Parathyroid adenoma (tissue), 2 donors: Measurements from ENCODE around the gene EPHB1.

ENCODE experiments used
- H2AFZ ChIP-seq: fragments of 300-600 bp; sonication (generic); one replicate; pipeline ENCODE4 v1.7.0; 2017; ENCODE audit warnings: antibody characterized with exemption, mild to moderate bottlenecking
- H3K27ac ChIP-seq: fragments of 300-600 bp; sonication (generic); one replicate; pipeline ENCODE4 v1.7.0; 2017
- H3K27me3 ChIP-seq: fragments of 300-600 bp; sonication (generic); one replicate; pipeline ENCODE4 v1.7.0; 2017; ENCODE audit warnings: low read length; ENCODE audit not compliant: control insufficient read depth, insufficient read depth
- H3K36me3 ChIP-seq: fragments of 300-600 bp; sonication (generic); one replicate; pipeline ENCODE4 v1.7.0; 2017; ENCODE audit warnings: low read length; ENCODE audit not compliant: control insufficient read depth, insufficient read depth
- H3K4me1 ChIP-seq: fragments of 300-600 bp; sonication (generic); one replicate; pipeline ENCODE4 v1.7.0; 2017; ENCODE audit warnings: control low read depth
- H3K4me2 ChIP-seq: fragments of 300-600 bp; sonication (generic); one replicate; pipeline ENCODE4 v1.7.0; 2017; ENCODE audit warnings: low read length
- H3K4me3 ChIP-seq: fragments of 300-600 bp; sonication (generic); one replicate; pipeline ENCODE4 v1.7.0; 2017; ENCODE audit warnings: low read depth, low read length
- H3K79me2 ChIP-seq: fragments of 300-600 bp; sonication (generic); one replicate; pipeline ENCODE4 v1.7.0; 2017; ENCODE audit warnings: control low read depth
- H3K9ac ChIP-seq: fragments of 300-600 bp; sonication (generic); one replicate; pipeline ENCODE4 v1.7.0; 2017; ENCODE audit warnings: mild to moderate bottlenecking
- H3K9me3 ChIP-seq: fragments of 300-600 bp; sonication (generic); one replicate; pipeline ENCODE4 v1.7.0; 2017; ENCODE audit warnings: low read length; ENCODE audit not compliant: control insufficient read depth
- CTCF ChIP-seq: fragments of 300-600 bp; sonication (generic); IDR thresholded peaks from one replicate; pipeline ENCODE4 v1.7.0; 2017; ENCODE audit warnings: antibody characterized with exemption, mild to moderate bottlenecking
- donor health status: primary hyperparathyroidism.

The EPHB1 gene

GRCh38 chr3:134898181-134898754 lies 103.2 kb downstream of the EPHB1 start:
- no peaks in the 10 kb centered on the region for H3K27me3 ChIP-seq
- no peak overlapping the region for H3K4me2 ChIP-seq
- peak overlapping the region; percentile 51 for H3K27ac ChIP-seq
- H3K36me3 ChIP-seq = no peaks in the 10 kb centered on the region
- TF ChIP-seq CTCF = no peak
- H3K4me3 ChIP-seq = no peak overlapping the region
- no peak overlapping the region for H3K9ac ChIP-seq
- H3K79me2 ChIP-seq = no peaks in the 10 kb centered on the region
- H3K9me3 ChIP-seq = no peaks in the 10 kb centered on the region
- peaks cover 20% of the 10 kb centered on the region for H3K4me1 ChIP-seq
- peak overlapping the region; percentile 65 for H2AFZ ChIP-seq

GRCh38 chr3:134899786-134900185 lies 104.7 kb downstream of the EPHB1 start:
- no peak for TF ChIP-seq CTCF
- Histone ChIP-seq H3K4me1 (peaks cover 20% of the 10 kb centered on the region), H3K27ac (no peak overlapping the region), H2AFZ (no peak overlapping the region), H3K4me3 (no peak overlapping the region), H3K27me3 (no peaks in the 10 kb centered on the region), H3K9me3 (no peaks in the 10 kb centered on the region), H3K79me2 (no peaks in the 10 kb centered on the region), H3K9ac (no peak overlapping the region), H3K4me2 (no peak overlapping the region), H3K36me3 (no peaks in the 10 kb centered on the region)

- no peak overlapping the region for H3K27ac ChIP-seq
- H3K4me3 ChIP-seq = no peak overlapping the region
- H3K9ac ChIP-seq = no peak overlapping the region
- no peaks in the 10 kb centered on the region for H3K36me3 ChIP-seq
- no peak overlapping the region for H3K4me2 ChIP-seq
- no peak overlapping the region for H2AFZ ChIP-seq
- H3K4me1 ChIP-seq = peaks cover 20% of the 10 kb centered on the region
- H3K9me3 ChIP-seq = no peaks in the 10 kb centered on the region
- no peak for TF ChIP-seq CTCF
- H3K27me3 ChIP-seq = no peaks in the 10 kb centered on the region
- H3K79me2 ChIP-seq = no peaks in the 10 kb centered on the region
Measured at GRCh38 chr3:134900482-134900881, 105.4 kb downstream of the EPHB1 start.

GRCh38 chr3:134901461-134901860 lies 106.4 kb downstream of the EPHB1 start:
- Histone ChIP-seq H2AFZ (no peak overlapping the region), H3K36me3 (no peaks in the 10 kb centered on the region), H3K27ac (no peak overlapping the region), H3K9ac (no peak overlapping the region), H3K4me1 (peaks cover 20% of the 10 kb centered on the region), H3K79me2 (no peaks in the 10 kb centered on the region), H3K27me3 (no peaks in the 10 kb centered on the region), H3K4me3 (no peak overlapping the region), H3K9me3 (no peaks in the 10 kb centered on the region), H3K4me2 (no peak overlapping the region)
- TF ChIP-seq CTCF = no peak

GRCh38 chr3:134903837-134904236 lies 108.8 kb downstream of the EPHB1 start:
- no peaks in the 10 kb centered on the region for H3K79me2 ChIP-seq
- TF ChIP-seq CTCF = no peak
- H3K27me3 ChIP-seq = no peaks in the 10 kb centered on the region
- H3K36me3 ChIP-seq = no peaks in the 10 kb centered on the region
- no peak overlapping the region for H3K4me3 ChIP-seq
- H3K27ac ChIP-seq = no peak overlapping the region
- H3K4me1 ChIP-seq = peaks cover 5% of the 10 kb centered on the region
- H3K4me2 ChIP-seq = no peak overlapping the region
- H2AFZ ChIP-seq = no peak overlapping the region
- H3K9me3 ChIP-seq = no peaks in the 10 kb centered on the region
- no peak overlapping the region for H3K9ac ChIP-seq
